GM12865 (cell line): ENCODE data around the gene MUC20.

Experiments
- DNase-seq: peaks from one replicate; pipeline ENCODE4 v3.0.0; 2010; ENCODE audit warnings: low read depth
- H3K4me3 ChIP-seq: 2 replicates; pipeline ENCODE4 v1.5.1; 2011; ENCODE audit warnings: mild to moderate bottlenecking, low read depth, low read length, control low read depth
- TF ChIP-seq, protein P1 (sequence below): IDR thresholded peaks from 2 replicates; pipeline ENCODE4 v1.5.1; 2011; ENCODE audit warnings: low read length, control low read depth, low read depth, inconsistent platforms; ENCODE audit not compliant: insufficient read depth; ENCODE audit errors: missing control alignments

MUC20 gene

DNA sequence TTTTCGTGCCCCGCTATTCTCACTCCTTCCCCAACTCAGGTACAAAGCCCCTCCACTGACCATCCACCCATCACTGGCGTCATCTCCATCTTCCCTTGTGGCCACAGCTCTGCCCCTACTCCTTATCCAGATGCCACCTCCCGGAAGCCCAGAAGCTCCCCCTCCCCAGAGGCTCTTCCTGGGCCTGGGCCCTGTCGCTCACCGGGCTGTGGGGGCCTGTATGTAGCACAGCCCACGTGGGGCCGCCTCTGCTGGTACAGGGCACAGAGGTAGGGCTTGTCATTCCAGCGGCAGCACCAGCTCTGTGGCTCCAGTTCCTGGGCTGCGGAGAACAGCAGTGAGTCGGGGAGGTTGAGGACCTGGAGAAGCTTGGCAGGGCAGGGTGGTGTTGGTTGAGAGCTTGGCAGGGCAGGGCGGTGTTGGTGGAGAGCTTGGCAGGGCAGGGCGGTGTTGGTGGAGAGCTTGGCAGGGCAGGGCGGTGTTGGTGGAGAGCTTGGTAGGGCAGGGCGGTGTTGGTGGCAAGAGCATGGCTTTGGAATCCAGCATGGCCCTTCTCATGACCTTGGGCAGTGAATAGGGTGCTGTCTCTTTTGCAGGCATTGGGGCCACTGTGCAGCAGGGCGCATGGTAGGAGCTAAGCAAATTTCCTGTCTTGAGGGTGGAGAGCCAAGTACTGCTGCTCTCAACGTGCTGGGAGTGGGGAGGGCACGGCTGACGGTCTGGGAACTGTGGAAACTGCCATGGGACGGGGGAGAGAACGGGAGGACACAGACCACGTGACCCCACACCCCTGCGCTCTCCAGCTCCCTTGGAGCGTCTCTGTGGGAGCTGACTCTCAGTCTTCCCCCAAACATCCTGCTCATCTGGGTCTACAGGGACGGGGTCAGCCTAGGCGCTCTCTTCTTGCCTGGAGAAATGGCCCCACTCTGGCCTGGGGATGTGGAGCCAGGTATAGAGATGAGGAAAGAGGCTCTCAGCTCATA is 43.4 kb downstream of the MUC20 start:
- no peak for DNase-seq
- TF ChIP-seq, protein P1, sequence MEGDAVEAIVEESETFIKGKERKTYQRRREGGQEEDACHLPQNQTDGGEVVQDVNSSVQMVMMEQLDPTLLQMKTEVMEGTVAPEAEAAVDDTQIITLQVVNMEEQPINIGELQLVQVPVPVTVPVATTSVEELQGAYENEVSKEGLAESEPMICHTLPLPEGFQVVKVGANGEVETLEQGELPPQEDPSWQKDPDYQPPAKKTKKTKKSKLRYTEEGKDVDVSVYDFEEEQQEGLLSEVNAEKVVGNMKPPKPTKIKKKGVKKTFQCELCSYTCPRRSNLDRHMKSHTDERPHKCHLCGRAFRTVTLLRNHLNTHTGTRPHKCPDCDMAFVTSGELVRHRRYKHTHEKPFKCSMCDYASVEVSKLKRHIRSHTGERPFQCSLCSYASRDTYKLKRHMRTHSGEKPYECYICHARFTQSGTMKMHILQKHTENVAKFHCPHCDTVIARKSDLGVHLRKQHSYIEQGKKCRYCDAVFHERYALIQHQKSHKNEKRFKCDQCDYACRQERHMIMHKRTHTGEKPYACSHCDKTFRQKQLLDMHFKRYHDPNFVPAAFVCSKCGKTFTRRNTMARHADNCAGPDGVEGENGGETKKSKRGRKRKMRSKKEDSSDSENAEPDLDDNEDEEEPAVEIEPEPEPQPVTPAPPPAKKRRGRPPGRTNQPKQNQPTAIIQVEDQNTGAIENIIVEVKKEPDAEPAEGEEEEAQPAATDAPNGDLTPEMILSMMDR = no peak
- no peak overlapping the region for H3K4me3 ChIP-seq

GRCh38 chr3:195764961-195765706 is 44.4 kb downstream of the MUC20 start:
- TF ChIP-seq, protein P1 = no peak
- H3K4me3 ChIP-seq = no peak overlapping the region
- DNase-seq = no peak

DNA sequence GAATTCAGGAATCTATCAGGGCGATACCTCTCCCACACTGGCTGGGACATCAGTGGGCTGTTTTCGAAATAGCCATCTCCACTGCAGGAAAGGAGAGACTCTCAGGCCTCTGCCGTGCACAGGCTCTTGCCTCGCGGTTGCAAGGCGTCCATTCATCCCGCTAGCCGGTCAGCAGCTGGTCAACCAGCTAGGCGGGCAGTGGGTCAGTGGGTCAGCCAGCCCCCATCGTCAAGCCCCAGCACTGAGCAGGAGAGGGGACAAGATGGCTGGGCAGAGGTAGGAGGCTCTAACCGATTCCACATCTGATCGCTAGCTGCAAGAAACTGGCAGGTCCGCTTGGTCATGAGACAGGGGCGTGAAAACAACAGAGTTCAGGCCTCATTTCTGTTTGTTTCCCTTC is 45.9 kb downstream of the MUC20 start:
- DNase-seq = no peak
- H3K4me3 ChIP-seq = no peak overlapping the region
- TF ChIP-seq, protein P1 = no peak

- no peak for DNase-seq
- no peak overlapping the region for H3K4me3 ChIP-seq
- TF ChIP-seq, protein P1 = no peak
Observed at GRCh38 chr3:195767792-195768191, 47.0 kb downstream of the MUC20 start.

DNA sequence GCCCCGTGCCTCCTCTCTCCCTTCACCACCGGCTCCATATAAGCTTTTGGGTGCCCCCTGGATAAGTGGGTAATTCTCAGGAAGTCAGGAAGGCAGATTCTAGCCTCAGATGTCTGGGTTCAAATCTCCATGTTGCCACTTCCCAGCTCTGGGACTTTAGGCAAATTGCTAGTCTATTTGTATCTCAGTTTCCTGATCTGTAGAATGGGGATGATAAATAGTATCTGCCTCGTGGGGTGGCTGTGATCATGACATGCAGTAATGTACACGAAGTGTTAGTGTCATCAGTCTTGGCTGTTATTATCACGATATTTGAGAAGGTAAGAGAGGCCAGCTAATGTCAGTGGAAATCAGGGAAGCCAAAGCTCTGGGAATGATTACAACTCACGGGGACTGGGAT is 47.6 kb downstream of the MUC20 start:
- DNase-seq = no peak
- no peak overlapping the region for H3K4me3 ChIP-seq

GRCh38 chr3:195768831-195769303 is 48.1 kb downstream of the MUC20 start:
- H3K4me3 ChIP-seq = no peak overlapping the region
- TF ChIP-seq, protein P1 = no peak
- no peak for DNase-seq

More for the DNA sequence above, 47.6 kb downstream of the MUC20 start:
- TF ChIP-seq, protein P1 = no peak
